Right hindlimb (tissue), 1 donor: ENCODE results near the gene SLC16A2.

Experiments
- DNase-seq: peaks from one replicate; pipeline ENCODE4 v3.0.0-alpha.2; 2018

Gene SLC16A2

DNA sequence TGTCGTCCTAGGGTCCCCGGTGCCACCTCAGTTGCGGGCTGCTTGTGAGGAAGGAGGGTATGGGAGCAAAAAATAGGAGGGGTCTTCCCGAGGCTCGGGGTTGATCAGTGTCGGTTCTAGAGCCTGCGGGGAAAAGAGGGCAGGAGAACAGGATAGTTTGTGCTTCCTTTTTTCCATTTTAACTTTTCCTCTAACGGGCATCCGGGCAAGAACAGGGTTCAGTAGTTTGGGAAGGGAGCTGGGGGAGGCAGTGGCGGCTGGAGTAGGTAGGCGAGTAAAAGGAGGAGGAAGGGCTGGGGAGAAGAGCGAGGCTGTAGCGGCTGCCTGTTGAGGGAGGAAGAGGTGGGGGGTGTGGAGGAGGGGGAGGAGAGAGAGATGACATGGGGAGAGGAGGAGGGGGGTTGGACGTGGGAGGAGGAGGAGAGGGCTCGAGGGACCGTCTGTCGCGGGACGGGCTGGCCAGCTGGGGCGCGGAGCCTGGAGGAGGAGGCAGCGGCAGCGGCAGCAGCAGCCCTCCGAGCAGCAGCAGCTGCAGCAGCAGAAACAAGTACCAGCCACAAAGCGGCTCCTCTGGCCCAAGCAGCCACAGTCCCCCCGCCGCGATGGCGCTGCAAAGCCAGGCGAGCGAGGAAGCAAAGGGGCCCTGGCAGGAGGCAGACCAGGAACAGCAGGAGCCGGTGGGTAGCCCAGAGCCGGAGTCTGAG is at the start of gene SLC16A2:
Gene SLC16A2, plus strand, starts transcription at position 458 of the 704 bp plus-strand sequence. Its CDS starts 145 bp downstream, at position 603.
- DNase-seq, result peak; percentile 86

DNA sequence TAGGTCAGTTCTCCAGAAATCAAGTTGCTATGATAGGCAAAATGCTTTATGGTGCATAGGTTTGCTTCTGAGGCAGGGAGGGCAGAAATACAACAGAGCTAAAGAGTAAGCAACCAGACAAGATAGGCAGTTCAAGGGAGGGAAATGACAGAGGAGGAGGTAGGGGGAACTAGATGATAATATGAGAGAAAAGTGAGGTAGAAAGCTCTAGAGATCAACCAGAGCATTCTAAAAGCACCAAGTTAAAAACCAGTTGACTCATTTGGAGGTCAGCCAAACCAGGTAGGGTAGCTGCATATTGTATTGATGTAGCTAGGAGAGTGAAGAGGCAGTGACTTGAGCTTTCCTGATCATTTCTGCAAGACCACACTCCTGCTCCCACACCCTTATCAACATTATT is 49.0 kb upstream of the SLC16A2 start:
- no peak for DNase-seq

- DNase-seq, result no peak
Observed at GRCh38 chrX:74377282-74377681, 44.0 kb upstream of the SLC16A2 start.

DNA sequence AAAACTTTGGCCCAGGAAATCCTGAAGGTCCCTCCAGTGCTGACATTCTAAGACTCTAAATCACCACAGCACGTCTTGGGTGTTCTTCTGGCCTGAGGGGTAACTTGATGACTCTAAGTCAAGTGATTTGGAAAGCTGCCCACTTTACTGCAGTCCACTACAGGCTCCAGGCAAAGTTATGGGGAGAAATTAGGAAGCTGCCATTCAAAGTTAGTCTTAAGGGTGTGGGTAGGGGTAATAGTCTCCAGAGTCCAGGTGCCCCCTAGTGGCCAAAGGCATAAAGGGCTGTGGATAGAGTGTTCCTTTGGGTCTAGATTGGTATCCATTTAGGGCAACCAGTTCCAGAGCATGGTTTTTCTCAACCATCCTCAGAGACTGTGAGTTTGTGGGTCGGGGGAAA is 38.7 kb upstream of the SLC16A2 start:
- peak; percentile 30 for DNase-seq

DNA sequence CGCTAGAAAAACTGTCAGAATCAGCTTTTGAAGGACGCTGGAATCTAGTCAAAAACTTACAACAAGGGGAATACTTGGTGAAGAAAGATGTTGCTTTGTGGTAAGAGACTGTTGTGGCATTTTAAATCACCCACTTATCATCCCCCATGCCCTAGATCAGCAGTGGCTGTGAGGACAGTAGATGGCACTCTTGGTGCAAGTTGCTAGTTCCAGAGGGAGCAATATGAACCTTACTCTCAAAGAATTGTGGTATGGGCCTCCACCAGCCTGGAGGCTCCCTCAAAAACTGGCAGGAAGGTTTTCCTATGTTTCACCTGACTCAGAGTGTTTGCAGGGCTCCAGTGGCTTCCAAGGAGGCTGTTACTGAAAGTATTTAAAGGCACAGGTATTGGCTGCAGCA is 37.7 kb upstream of the SLC16A2 start:
- peak; percentile 53 for DNase-seq

DNA sequence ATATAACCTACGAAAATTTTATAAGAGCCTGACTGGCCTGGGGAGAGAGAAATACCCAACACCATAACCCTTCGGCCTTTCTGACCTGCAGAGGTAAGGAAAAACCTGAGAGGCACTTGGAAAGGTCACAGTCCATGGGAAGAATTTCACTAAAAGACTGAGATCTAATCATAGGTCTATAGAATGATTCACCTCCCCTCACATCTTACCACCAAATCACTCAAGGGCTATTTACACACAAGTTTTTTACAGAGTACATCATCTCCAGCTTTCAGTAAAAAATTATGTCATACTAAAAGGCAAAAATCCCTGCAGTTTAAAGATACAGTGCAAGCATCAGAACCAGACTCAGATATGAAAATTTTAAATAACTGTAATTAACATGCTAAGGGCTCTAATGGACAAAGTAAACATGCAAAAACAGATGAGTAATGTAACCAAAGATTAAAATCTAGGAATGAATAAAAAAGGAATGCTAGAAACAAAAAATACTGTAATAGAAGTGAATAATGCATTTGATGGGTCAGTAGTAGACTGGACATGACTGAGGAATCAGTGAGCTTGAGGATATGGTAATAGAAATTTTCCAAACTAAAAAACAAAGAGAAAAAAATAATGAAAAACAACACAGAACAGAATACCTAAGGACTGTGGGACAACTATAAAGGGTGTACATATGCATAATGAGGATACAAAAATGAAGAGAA is 32.1 kb upstream of the SLC16A2 start:
- no peak for DNase-seq

DNA sequence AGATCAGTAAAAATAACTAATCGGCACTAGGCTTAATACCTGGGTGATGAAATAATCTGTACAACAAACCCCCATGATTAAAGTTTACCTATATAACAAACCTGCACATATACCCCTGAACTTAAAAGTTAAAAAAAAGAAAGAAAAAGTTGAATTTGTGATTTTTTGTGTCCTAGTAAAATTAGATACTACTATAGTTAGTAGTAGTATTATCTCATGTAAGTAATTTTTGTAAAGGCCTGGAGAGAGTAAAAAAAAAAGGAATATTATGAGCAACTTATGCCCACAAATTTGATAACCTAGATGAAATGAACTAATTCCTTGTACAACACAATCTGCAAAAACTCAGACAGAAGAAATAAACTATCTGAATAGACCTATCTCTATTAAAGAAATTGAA is 25.7 kb upstream of the SLC16A2 start:
- DNase-seq, result no peak

- no peak for DNase-seq
Observed at GRCh38 chrX:74405973-74406489, 15.3 kb upstream of the SLC16A2 start.

GRCh38 chrX:74408304-74408703 is 13.0 kb upstream of the SLC16A2 start:
- no peak for DNase-seq

GRCh38 chrX:74419864-74420195 is 1.5 kb upstream of the SLC16A2 start:
- DNase-seq, result no peak

GRCh38 chrX:74420196-74421035 is 877 bp upstream of the SLC16A2 start:
- DNase-seq, result peak; percentile 73

- no peak for DNase-seq
Observed at GRCh38 chrX:74421740-74422352, 553 bp downstream of the SLC16A2 start.

- DNase-seq, result peak; percentile 76
Observed at GRCh38 chrX:74422576-74423288, 1.4 kb downstream of the SLC16A2 start.

- DNase-seq, result no peak
Observed at GRCh38 chrX:74423289-74423998, 2.2 kb downstream of the SLC16A2 start.

GRCh38 chrX:74426071-74426470 is 4.8 kb downstream of the SLC16A2 start:
- no peak for DNase-seq

DNA sequence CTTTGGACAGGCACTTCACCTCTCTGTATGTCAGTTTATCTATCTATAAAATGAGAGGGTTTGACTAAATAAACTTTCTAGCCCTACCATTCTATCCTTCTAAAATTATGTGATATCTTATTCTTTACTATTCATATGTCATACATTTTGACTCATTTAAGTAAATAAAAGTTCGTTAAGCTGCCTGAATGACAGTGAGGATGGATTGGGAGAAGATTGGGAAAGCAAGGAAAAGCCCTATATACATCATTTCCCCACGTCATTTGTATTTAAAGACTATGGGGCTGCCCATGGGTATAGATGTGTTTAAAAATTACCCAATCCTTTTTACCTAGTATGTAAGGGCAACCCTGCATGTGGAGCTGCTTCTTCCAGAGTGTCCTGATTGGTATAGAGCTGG is 5.3 kb downstream of the SLC16A2 start:
- no peak for DNase-seq

GRCh38 chrX:74431797-74432196 is 10.5 kb downstream of the SLC16A2 start:
- no peak for DNase-seq

- no peak for DNase-seq
Observed at GRCh38 chrX:74434336-74434735, 13.0 kb downstream of the SLC16A2 start.

GRCh38 chrX:74437530-74437929 is 16.2 kb downstream of the SLC16A2 start:
- DNase-seq, result no peak

- DNase-seq, result no peak
Observed at GRCh38 chrX:74438764-74439163, 17.5 kb downstream of the SLC16A2 start.

DNA sequence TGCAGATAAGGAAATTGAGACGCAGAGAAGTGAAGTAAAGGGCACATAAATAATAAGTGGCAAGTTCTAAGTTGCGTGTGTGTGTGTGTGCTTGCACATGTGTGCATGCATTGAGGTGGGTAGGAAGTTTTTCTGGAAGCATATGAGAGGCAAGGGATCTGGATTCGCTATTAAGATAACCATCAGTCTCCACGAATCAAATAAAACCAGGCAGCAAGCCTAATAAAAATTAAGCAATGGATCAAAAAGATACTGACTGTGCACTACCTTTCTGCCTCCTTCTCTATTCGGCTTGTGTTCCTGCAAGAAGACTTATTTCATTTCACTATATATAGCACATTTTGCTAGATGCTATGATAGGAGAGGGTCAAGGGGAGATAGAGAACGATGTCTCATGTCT is 23.8 kb downstream of the SLC16A2 start:
- DNase-seq, result no peak

DNA sequence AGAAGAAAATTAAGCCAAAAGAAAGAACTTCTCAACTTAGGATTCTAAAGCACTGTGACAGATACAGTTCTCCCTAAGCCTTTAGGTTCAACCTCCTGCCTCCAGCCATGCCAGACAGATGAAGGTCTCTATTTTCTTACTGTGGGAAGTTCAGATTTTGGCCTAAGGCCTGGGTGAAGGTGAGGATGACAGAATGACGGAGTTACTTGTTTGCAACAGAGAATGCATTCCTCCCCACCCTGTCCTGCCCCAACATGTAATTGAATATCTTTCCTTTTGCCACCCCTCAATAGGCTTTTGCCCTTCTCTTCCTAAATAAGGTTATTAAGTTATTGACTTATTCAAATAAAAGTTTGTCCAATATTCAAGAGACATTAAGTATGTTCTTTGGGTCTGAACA is 25.6 kb downstream of the SLC16A2 start:
- no peak for DNase-seq
